Stimulated activated CD8-positive, alpha-beta memory T cell treated with anti-CD3 and anti-CD28 coated beads, Interleukin-4, amount 100 ng/mL, for 4 hours (primary cell): ENCODE results near the gene STARD3NL.
"Not testable (repeated sequence)": the region's sequence is repeated elsewhere in the genome, so short reads cannot be mapped to it uniquely, and the experiment has no call there.

Experiments
- DNase-seq, 2 donors: peaks; one replicate each; pipeline ENCODE4 v3.0.0-alpha.2; 2020; ENCODE audit warnings: low read depth in 2 of 2, low spot score in 1 of 2

Gene STARD3NL

GRCh38 chr7:38178004-38178694 is at the start of gene STARD3NL:
Gene STARD3NL, plus strand, starts transcription at chr7:38178245. Its CDS starts 29,260 bp downstream, at chr7:38207505.
- peak; percentile 72 to 80 for DNase-seq

DNA sequence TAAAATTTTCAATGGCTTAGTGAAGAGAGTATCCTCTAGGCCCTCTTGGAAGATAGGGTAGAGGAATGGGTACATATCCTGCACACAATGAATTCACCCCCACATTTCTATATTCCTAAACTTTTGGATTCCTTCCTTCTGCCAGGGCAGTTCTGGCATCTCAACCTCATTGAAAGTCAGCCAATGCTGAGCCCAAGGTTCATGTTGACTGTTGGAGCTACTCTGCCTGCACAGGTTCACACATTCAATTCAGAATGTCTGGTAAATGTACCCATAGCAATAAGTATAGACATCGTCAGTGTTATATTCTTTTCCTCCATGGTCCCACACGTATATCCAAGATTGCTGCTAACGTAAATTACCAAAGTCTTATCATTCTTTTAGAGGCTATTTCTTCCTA is 48.9 kb upstream of the STARD3NL start:
- no peak for DNase-seq

DNA sequence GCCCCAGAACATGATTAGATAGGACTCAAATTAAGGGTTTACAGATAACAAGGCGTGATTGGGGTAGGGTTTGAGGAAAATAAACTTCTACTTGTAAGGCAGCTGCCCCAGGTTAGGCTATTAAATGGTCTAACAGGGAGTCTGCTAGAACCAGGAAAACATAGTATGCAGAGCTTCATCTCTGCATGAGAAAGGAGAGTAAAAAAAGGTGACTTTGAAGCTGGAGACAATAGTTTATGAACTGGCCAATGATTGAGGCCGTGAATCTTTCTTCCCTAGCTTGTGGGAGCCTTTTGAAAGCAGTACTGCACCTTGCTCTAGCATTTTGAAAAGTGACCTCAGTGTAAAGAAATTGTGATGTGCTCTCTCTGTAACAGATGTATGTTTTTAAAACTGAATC is 48.5 kb upstream of the STARD3NL start:
- DNase-seq, result no peak

GRCh38 chr7:38138171-38138570 is 39.9 kb upstream of the STARD3NL start:
- no peak for DNase-seq

- DNase-seq, result no peak
Observed at GRCh38 chr7:38141187-38141586, 36.9 kb upstream of the STARD3NL start.

GRCh38 chr7:38142736-38143135 is 35.3 kb upstream of the STARD3NL start:
- no peak for DNase-seq

DNA sequence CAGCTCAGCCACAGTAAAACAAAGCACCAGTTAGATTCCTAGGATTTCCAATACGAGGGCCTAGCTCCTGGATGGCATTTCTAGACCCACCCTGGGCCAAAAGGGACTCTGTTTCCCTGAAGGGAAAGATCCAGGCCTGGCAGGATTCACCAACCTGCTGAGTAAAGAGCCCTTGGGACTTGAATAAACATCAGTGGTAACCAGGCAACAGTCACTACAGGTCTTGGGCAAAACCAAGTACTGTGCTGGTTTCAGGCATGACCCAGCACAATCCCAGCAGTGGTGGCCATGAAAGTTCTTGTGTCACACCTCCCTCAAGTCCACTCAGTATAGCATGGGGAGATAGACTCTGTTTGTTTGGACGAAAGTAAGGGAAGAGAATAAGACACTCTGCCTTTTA is 31.0 kb upstream of the STARD3NL start:
- no peak for DNase-seq

- no peak for DNase-seq
Observed at GRCh38 chr7:38151556-38151955, 26.5 kb upstream of the STARD3NL start.

DNA sequence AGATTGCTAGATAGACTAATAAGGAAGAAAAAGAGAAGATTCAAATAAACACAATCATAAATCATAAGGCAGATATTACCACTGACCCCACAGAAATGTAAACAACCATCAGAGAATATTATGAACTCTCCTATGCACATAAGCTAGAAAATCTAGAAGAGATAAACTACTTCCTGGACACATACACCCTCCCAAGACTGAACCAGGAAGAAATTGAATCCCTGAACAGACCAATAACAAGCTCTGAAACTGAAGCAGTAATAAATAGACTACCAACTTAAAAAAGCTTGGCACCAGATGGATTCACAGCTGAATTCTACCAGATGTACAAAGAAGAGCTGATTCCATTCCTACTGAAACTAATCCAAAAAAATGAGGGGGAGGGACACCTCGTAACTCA is 24.5 kb upstream of the STARD3NL start:
- no peak for DNase-seq

DNA sequence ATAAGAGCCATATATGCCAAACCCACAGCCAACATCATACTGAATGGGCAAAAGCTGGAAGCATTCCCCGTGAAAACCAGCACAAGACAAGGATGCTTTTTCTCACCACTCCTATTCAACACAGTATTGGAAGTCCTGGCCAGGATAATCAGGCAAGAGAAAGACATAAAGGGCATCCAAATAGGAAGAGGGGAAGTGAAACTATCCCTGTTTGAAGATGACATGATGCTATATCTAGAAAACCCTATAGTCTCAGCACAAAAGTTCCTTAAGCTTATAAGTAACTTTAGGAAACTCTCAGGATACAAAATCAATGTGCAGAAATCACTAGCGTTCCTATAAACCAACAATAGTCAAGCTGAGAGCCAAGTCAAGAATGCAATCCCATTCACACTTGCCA is 23.8 kb upstream of the STARD3NL start:
- no peak for DNase-seq

DNA sequence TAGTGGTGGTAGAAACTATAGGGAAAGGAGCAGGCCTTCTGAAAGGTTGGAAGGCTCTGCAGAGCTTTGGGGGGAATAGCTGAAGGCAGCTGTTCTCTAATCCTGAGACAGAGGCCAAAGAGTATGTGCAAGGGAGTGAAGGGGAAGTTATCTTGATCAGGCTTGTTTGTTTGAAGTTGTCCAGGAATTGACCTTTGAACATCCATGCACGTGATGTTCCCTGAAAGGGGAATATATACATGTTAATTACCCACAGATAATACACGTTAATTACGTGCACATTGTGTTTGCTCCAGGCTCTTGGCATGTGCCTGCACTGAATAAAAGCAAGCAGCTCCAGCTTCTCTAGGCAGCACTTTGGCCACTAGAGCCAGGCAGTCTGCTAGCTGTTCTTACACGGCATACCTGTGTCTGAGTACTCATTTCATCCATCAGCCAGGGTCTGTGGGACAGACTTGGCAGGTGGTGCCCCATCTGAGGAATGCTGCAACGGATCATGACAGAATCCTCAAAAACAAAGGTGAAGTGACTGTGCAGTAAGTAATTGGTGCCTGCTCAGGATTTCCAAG is 18.0 kb upstream of the STARD3NL start:
- DNase-seq, result no peak

DNA sequence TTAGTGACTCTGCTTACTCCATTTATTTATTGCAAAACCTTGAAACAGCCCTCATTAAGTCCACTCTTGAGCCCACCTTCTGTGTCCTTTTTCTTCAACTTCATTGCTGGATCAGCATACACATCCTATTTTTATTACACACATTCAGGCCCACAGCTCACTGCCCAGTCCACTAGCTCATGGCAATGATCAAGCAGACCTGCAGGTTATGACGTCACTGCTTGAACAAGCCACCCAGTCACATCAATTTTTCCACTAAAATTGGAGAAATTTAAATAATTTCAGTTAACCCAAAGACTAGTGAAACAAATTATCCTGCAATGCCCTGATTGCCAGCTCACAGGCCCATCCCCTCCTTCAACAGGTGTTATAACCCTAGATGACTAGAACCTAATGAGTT is 16.0 kb upstream of the STARD3NL start:
- no peak for DNase-seq

DNA sequence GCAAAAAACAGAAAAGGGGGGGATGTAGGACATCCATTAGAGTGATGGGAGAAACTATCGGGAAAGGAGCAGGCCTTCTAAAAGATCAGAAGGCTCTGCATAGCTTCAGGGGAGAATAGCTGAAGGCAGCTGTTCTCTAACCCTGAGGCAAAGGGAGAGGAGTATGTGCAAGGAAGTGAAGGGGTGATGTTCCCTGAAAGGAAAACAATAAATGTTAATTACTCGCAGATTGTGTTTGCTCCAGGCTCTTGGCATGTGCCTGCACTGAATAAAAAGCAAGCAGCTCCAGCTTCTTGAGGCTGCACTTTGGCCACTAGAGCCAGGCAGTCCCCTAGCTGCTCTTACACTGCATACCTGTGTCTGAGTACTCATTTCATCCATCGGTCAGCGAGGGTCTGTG is 14.4 kb upstream of the STARD3NL start:
- no peak for DNase-seq

DNA sequence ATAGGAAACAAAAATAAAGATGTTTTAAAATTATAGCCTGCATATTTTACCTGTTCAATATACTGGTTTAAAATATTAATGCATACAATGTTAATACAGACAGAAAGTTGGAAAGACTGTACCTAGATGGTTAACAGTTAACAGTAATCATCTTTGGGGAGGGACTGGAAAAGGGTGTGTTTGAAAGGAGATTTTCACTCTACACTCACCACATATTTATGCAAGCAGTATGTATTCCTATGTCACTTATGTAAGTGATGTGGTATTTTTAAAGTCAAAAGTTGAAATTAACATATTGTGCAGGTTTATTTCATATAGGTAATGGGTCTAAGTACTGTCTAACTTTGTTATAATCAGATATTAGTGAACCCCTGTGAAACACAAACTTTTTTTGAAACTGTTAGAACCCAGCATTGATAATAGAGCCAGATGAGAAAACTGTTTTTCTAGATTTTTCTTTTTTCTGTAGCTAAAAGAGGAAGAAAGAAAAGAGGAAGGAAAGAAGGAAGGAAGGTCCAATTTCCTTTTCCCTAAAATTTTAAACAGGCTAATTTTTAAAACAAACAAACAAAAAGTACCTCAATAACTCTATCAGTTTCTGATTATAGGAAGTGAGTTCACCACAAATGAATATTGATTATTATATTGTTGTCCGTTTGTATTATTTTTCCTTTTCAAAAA is 9.0 kb upstream of the STARD3NL start:
- no peak for DNase-seq

DNA sequence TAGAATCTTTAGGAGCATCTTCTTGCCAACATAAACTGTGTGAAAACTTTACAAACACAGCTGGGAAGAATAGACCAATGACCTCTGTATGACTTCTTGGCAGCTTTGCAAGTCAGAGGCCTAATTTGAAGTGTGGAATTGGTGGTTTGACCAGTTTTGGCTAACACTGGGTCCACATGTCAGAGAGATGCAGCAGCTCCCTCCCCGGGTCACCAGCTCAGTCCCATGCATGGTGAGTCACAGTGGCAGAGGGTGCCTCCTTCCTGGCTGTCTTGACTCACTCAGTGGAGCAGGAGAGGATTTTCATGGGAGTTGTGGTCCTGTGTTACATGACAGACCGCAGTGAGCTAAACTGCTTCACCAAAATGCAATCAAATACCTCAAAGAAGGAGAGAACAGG is 8.2 kb upstream of the STARD3NL start:
- DNase-seq, result peak in 1 of 2 donors; percentile 9

GRCh38 chr7:38171623-38172391 is 6.2 kb upstream of the STARD3NL start:
- DNase-seq, result no peak

DNA sequence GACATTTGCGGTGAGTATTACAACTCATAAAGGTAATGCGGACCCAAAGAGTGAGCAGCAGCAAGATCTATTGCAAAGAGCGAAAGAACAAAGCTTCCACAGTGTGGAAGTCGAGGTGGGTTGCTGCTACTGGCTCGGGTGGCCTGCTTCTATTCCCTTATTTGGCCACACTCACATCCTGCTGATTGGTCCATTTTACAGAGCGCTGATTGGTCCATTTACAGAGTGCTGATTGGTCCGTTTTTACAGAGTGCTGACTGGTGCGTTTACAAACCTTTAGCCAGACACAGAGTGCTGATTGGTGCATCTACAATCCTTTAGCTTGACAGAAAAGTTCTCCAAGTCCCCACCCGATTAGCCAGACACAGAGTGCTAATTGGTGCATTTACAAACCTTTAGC is 2.5 kb upstream of the STARD3NL start:
- not testable (repeated sequence) for DNase-seq

DNA sequence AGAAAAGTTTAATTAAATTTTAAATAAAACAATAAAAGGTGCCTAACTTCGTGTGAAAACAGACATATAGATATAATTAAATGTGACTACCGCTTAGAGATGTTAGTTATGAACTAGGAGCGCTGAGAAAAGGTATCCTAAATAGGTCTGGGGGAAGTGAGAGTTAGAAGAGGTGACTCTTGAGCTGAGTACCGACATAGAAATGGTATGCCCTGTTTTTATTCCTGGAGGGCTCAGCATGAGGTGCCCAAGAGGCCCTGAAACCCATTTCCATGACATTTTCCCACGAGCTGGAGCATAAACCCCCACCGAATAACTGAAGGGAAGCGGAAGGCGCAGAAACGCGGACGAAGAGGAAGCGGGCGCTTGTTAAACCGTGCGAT is 433 bp upstream of the STARD3NL start:
- DNase-seq, result no peak

DNA sequence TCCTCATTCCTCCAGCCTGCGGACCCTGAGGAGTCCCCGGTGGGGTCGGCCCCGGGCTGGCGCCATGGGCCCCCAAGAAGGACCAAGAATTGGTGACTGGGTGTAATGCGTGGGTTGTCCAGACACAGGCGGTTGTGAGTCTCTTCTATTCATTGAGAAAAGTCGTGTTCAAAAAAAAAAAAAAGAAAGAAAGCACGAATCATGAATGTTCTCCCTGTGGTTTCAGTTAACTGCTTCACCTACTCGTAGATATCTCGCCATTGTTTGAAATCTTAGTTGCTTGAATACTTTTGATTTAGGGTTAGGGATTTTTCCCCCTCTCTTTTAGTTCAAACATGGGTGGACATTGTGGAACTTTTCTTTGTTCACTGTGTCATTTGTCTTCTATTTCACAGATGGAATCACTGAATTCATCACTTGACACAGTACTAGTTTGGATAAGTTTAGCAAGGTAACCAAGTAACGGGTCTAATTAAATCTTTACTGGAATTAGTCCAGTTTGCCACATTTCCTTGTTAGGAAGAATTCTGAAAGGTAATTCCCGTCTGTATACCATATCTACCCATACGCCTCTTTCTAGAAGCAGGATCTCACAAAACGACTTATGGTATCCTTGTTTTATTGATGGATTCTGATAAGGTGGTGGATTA is 775 bp downstream of the STARD3NL start:
- peak in 1 of 2 donors; percentile 18 for DNase-seq

DNA sequence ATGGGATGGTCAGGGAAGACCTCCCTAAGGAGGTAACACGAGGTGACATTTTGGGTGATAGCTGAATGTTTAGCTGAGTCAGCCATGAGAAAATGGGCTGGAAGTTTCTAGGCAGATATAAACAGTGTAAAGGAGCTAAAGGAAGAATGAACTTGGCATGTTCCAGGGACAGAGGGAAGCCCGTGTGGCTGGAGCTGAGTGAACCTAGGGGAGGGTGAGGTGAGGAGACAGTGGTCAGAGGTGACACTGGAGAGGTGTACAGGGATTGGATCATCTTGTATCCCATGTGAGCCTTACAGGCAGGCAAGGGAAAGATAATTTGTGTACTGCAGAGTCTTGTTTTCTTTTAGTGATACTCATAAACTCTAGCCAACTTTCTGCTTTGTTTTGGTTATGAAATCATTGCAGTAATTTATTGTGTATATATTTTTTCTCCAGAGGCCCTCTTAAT is 1.8 kb downstream of the STARD3NL start:
- no peak for DNase-seq

DNA sequence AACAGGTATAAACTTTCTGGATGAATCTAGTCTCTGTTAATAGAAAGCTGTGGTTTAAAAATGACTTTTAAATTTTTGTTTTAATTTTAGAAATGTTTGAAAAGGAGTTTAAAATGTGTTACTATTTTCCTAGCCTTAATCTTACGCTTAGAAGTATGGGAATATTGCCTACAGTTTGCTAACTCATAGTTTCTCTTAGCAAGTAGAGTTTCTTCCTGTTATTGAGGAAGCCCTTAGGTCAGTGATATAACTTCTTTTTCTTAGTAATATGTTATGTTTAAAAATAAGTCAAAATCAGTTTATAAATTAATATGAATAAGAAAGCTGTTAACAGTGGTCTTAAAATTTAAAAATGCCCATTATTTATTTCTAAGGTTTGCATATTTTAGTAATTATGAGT is 3.1 kb downstream of the STARD3NL start:
- no peak for DNase-seq
